ENCODE measurements around the gene FLRT1. TPM values are rescaled to one million over a fixed set of nuclear protein-coding genes. Genes with fewer than 3 reads are reported as not detected.
"Not testable (repeated sequence)": the region's sequence is repeated elsewhere in the genome, so short reads cannot be mapped to it uniquely, and the experiment has no call there.

The FLRT1 gene
- total RNA-seq, 4 donors from 2014 or later = not detected

DNA sequence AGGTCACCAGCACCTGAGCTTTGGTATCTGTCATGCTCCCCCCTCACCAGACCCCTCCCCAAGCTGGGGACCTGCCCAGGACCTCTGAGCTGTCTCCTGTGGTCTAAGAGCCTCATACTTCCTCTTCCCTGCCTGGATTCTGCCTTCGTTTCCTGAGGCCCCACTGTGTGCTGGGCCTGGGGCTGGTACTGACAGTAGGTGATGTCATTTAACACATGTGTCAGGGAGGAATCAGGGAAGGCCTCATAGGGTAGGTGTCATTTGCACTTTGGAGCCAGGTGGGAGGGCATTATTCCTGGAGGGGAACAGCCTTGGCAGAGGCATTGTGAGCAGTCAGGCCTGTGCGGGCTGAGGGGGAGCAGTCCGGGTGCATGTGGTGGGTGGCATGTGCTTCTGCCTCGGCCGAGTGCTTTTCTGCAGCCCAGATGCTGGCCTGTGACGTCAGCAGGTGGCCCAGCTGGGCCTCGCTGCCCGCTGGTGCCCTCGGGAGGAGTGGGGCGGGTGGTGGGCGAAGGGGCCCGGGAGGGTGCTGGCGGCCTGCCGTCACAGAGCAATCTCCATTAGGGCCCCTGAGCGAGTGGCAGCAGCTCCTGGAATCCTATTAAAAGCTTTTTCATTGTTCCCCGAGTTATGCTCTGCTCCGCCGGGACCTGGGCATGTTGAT lies 9.1 kb downstream of the FLRT1 start:
- no peak for ATAC-seq
- DNase-seq = no peak
- Histone ChIP-seq H3K27ac (no peak overlapping the region), H3K4me3 (no peak overlapping the region), H3K9me3 (no peaks in the 10 kb centered on the region), H3K36me3 (no peaks in the 10 kb centered on the region), H3K27me3 (no peaks in the 10 kb centered on the region), H3K4me1 (peaks cover 9 to 16% of the 10 kb centered on the region in 2 donors)
- no peak for TF ChIP-seq POLR2A (IDR thresholded peaks at IDR 0.05)
- TF ChIP-seq, protein P1, sequence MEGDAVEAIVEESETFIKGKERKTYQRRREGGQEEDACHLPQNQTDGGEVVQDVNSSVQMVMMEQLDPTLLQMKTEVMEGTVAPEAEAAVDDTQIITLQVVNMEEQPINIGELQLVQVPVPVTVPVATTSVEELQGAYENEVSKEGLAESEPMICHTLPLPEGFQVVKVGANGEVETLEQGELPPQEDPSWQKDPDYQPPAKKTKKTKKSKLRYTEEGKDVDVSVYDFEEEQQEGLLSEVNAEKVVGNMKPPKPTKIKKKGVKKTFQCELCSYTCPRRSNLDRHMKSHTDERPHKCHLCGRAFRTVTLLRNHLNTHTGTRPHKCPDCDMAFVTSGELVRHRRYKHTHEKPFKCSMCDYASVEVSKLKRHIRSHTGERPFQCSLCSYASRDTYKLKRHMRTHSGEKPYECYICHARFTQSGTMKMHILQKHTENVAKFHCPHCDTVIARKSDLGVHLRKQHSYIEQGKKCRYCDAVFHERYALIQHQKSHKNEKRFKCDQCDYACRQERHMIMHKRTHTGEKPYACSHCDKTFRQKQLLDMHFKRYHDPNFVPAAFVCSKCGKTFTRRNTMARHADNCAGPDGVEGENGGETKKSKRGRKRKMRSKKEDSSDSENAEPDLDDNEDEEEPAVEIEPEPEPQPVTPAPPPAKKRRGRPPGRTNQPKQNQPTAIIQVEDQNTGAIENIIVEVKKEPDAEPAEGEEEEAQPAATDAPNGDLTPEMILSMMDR (IDR thresholded peaks at IDR 0.05 in 4 of 5, conservative IDR thresholded peaks at IDR 0.05 in 1 of 5) = no peak
- in situ Hi-C loops (cut with MboI; ENCODE audit: low sequenced_read_pairs in 4 of 4) = no loop called here
- intact Hi-C loops (cut with DNase I; ENCODE audit: low total_unique reads) = no loop called here

DNA sequence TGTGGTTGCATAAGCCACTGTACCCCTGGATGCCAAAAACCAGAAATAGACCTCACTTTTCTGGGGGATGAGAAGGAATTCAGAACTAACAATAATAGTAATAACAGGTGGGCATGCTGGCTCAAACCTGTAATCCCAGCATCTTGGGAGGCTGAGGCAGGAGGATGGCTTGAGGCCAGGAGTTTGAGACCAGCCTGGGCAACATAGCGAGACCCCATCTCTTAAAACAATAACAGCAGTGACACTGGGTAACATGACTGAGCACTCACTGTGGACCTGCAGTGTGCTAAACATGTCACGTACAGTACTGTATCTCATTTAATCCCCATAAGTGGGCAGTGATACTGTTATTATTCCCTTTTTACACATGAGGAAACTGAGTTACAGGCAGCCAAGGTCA lies 10.0 kb downstream of the FLRT1 start:
- Histone ChIP-seq H3K27ac (no peak overlapping the region), H3K4me3 (no peak overlapping the region), H3K4me1 (peaks cover 9 to 16% of the 10 kb centered on the region in 2 donors), H3K27me3 (no peaks in the 10 kb centered on the region), H3K9me3 (no peaks in the 10 kb centered on the region), H3K36me3 (no peaks in the 10 kb centered on the region)
- ATAC-seq (no peak), DNase-seq (no peak)
- in situ Hi-C loops (cut with MboI; ENCODE audit: low sequenced_read_pairs in 4 of 4) = no loop called here
- TF ChIP-seq POLR2A (IDR thresholded peaks at IDR 0.05) = no peak
- TF ChIP-seq, protein P1 (IDR thresholded peaks at IDR 0.05 in 4 of 5, conservative IDR thresholded peaks at IDR 0.05 in 1 of 5) = no peak
- intact Hi-C loops (cut with DNase I; ENCODE audit: low total_unique reads) = no loop called here

DNA sequence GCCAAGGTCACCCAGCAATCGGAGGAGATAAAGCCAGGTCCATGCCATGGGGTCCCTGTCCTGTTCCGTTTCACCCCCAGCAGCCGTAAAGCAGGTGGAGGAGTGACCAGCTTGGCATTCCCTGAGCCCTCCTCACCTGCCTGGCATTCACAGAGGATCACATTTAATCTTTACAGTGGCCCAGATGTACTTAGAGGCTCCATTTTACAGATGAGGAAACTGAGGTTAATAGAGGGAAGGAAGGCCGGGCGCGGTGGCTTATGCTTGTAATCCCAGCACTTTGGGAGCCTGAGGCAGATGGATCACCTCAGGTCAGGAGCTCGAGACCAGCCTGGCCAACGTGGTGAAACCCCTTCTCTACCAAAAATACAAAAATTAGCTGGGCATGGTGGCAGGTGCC lies 11.6 kb downstream of the FLRT1 start:
- in situ Hi-C loops (cut with MboI; ENCODE audit: low sequenced_read_pairs in 4 of 4) = not testable (repeated sequence)

DNA sequence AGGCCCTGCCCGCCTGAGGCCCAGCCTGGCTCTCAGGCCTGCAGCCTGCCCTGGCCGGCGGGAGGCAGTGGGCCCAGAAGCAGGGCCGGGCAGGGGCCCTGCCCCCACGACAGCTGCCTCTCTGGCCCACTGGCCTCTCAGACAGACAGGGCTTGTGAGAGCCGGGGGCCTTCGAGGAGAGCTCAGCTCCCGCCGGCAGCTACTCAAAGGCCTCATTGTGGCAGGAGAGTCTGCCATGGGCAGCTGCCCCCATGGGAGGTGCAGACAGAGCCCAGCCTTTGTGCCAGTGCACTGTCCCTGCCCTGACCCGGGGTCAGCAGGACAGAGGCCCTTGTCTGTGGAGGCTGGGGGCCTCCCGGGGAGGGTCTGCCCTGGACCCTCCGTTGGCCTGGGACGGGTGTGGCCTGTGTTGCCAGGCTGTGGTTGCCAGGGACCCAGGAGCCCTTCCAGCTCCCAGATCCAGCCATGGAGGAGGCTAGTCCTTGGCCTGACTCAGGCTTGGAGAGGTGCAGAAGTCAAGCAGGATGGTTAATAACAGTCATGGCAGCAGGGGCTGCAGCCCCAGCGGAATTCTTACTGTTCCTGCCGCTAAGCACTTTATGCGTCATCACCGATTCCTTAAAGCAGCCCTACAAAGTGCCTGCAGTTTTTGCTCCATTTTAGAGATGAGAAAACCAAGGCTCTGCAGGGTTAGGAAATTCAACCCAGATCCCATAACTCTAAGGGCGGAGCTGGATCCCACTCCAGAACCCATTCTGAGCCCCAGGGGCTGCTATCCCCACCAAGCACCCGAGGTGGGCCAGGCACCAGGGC lies 12.5 kb downstream of the FLRT1 start:
- Histone ChIP-seq H3K4me1 (peaks cover 9 to 16% of the 10 kb centered on the region in 2 donors), H3K27ac (peak overlapping the region in 3 of 4 donors; percentile 10 to 68 (median 40)), H3K36me3 (no peaks in the 10 kb centered on the region), H3K9me3 (no peaks in the 10 kb centered on the region), H3K27me3 (no peaks in the 10 kb centered on the region), H3K4me3 (no peak overlapping the region)
- in situ Hi-C loops (cut with MboI; ENCODE audit: low sequenced_read_pairs in 4 of 4) = no loop called here
- DNase-seq (peak in 1 of 2 donors; percentile 42), ATAC-seq (peak in 1 of 2 donors; percentile 60)
- TF ChIP-seq, protein P1 (IDR thresholded peaks at IDR 0.05 in 4 of 5, conservative IDR thresholded peaks at IDR 0.05 in 1 of 5) = no peak
- TF ChIP-seq POLR2A (IDR thresholded peaks at IDR 0.05) = no peak
- intact Hi-C loops (cut with DNase I; ENCODE audit: low total_unique reads) = no loop called here

More for the DNA sequence above, 11.6 kb downstream of the FLRT1 start:
- H3K36me3 ChIP-seq; DNase-seq; H3K27ac ChIP-seq; intact Hi-C loops (cut with DNase I; ENCODE audit: low total_unique reads); ATAC-seq; H3K27me3 ChIP-seq; H3K9me3 ChIP-seq; H3K4me3 ChIP-seq: not testable (repeated sequence)
- H3K4me1 ChIP-seq = peaks cover 9 to 16% of the 10 kb centered on the region in 2 donors

DNA sequence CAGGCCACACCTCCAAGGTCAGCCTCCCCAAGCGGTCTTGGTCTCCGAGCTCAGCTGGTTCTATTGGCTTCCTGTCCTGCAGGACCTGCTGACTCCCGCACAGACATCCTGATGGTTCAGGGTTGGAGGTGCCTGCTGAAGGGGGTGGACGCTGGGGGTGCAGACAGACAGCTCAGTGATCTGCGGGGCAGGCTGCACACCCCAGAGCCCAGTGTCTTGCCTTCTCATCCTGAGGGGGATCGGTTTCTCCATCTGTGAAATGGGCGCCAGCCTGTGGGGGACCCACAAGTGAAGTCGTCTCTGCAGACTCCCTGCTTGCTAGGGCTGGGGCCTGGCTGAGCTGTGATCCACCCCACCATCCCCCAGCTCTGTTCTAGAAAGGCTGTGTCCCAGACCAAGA lies 13.8 kb downstream of the FLRT1 start:
- H3K9me3 ChIP-seq = no peaks in the 10 kb centered on the region
- no peak overlapping the region for H3K4me3 ChIP-seq
- in situ Hi-C loops (cut with MboI; ENCODE audit: low sequenced_read_pairs in 4 of 4) (no loop called here), intact Hi-C loops (cut with DNase I; ENCODE audit: low total_unique reads) (no loop called here)
- no peak for DNase-seq
- peaks cover 9 to 16% of the 10 kb centered on the region in 2 donors for H3K4me1 ChIP-seq
- H3K27me3 ChIP-seq = no peaks in the 10 kb centered on the region
- H3K27ac ChIP-seq = peak overlapping the region in 1 of 4 donors; percentile 68
- H3K36me3 ChIP-seq = no peaks in the 10 kb centered on the region
- no peak for ATAC-seq
- TF ChIP-seq, protein P1 (IDR thresholded peaks at IDR 0.05 in 4 of 5, conservative IDR thresholded peaks at IDR 0.05 in 1 of 5) = no peak
- TF ChIP-seq POLR2A (IDR thresholded peaks at IDR 0.05) = no peak

Data from gastrocnemius medialis (tissue), 4 donors.